Activated CD4-positive, alpha-beta T cell treated with anti-CD3 and anti-CD28 coated beads, Interleukin-10, Interleukin-2, amounts not matched to agents 100 ng/mL and 50 ng/mL, durations not matched to agents 16 hours and 8 hours (primary cell): ENCODE data around the gene CFDP1.
"Not testable (repeated sequence)": the region's sequence is repeated elsewhere in the genome, so short reads cannot be mapped to it uniquely, and the experiment has no call there.

Experiments
- DNase-seq: peaks from one replicate; pipeline ENCODE4 v3.0.0-alpha.2; 2020

The CFDP1 gene

DNA sequence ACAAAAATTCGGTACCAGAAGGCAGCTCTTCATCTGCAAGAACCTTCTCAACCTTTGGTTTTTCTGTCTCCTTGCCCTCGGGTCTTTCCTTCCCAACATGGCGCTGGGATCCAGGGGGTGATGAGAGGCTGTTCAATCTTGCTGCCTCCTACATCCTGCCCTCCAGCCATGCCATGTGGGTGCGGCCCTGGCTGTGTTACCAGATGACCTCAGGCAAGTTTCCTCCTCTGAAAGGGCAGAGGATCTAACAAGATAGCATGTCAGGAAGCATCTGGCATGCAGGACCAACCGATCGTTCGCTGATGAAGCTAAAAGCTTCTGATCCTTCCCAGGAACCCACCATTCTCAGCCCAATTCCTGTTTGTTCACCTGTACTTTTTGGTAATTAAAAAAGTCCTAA lies 145.1 kb downstream of the CFDP1 start:
- peak; percentile 9 for DNase-seq

- DNase-seq = no peak
Observed at GRCh38 chr16:75287708-75288107, 145.6 kb downstream of the CFDP1 start.

GRCh38 chr16:75286389-75286788 lies 146.9 kb downstream of the CFDP1 start:
- DNase-seq = no peak

DNA sequence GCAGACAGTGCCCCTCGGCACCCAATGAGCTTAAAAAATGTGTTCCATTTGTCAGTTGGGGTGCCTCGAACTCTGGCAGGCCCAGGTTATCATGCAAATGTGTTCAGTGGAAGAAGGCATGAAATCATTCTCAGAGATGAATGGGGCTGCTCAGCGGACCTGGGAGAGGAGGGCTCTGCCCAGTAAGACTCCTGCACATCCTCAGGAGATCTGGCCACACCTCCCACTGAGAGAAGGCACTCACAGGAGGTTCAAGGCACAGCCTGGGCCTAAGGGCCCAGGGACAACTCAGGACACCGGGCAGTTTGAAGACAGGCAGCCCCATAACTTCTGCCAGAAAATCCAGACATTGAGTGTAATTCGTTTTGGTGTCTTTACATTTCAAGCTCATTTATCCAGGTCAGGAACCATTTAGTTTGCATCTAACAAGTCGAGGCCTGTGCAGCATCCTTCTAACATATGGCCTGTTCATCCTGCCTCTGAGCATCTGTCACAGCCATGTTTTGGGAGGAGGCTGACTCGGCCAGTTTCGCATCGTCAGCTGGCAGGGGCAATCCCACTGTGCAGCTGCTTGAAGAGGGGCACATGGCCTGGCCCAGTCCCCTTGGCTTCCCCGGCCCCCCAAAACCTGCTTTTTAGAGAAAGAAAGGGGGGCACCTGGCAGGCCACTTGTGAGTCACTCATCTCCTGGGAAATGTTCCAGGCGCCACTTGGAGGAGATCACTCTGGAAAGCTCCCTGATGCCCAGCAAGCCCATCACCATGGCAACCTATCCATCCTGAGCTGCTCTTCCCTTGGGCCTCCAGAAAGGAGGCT lies 150.6 kb downstream of the CFDP1 start:
- no peak for DNase-seq

DNA sequence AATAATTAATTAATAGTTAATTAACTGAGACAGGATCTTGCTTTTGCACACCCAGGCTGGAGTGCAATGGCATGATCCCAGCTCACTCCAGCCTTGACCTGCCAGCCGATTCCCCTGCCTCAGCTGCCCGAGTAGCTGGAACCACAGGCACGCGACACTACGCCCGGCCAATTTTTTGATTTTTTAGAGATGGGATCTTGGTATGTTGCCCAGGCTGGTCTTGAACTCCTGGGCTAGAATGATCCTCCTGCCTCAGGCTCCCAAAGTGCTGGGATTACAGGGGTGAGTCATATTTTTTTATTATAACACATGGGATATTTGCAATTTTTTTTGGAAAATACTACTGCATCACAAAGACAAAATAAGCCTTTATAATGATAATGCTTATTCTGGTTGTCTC lies 151.5 kb downstream of the CFDP1 start:
- DNase-seq = no peak

- DNase-seq = not testable (repeated sequence)
Observed at GRCh38 chr16:75281009-75281408, 152.3 kb downstream of the CFDP1 start.

GRCh38 chr16:75280331-75280804 lies 152.9 kb downstream of the CFDP1 start:
- no peak for DNase-seq

GRCh38 chr16:75279305-75279704 lies 154.0 kb downstream of the CFDP1 start:
- DNase-seq = no peak

DNA sequence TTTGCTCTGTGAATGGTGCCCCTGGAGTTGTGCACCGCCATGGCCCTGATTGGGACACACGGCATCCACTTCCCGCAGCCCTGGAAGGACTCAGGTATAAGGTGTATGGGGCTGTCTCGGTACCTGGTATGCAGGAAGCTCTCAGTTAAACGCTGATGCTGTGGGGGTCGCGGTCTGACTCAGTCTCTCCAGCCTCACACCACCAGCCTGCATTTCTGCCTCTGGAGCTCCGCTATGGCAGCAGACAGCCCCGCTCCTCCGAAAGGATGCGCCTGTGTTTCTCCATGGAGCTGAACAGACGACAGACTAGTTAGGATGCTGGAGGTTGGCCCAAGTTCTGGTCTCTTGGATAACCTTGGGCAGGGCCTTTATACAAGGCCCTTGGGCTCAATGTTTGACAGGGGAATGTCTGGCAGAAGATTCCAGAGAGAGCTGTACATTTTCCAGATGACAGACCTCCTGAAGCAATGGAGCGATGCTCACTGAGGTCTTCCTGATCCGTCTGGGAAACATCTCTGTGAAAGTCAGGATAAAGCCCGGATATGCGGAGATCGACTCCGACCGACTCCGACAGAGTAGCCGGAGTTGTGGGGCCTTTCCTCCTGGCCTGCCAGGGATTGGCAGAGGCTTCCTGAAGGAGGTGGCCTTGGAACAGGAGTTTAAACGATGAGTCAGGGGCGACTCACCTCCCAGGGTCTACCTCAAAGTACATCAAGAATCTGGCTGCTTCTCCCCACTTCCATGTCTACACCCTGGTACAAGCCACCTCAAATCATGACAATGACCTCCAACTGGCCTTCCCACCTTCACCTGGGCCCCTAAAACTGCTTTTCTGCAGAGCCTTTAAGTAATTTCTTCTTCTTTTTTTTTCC lies 160.0 kb downstream of the CFDP1 start:
- DNase-seq = no peak

DNA sequence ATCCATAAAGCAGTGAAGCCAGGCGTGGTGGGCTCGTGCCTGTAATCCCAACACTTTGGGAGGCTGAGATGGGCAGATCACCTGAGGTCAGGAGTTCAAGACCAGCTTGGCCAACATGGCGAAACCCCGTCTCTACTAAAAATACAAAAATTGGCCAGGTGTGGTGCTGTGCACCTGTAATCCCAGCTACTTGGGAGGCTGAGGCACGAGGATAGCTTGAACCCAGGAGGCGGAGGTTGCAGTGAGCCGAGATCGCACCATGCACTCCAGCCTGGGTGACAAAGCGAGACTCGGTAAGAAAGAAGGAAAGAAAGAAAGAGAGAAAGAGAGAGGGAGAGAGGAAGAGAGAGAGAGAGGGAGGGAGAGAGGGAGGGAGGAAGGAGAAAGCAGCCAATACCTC lies 160.7 kb downstream of the CFDP1 start:
- DNase-seq = not testable (repeated sequence)

- no peak for DNase-seq
Observed at GRCh38 chr16:75272097-75272551, 161.2 kb downstream of the CFDP1 start.

GRCh38 chr16:75271441-75272096 lies 161.7 kb downstream of the CFDP1 start:
- DNase-seq = no peak

GRCh38 chr16:75269358-75269757 lies 163.9 kb downstream of the CFDP1 start:
- not testable (repeated sequence) for DNase-seq

DNA sequence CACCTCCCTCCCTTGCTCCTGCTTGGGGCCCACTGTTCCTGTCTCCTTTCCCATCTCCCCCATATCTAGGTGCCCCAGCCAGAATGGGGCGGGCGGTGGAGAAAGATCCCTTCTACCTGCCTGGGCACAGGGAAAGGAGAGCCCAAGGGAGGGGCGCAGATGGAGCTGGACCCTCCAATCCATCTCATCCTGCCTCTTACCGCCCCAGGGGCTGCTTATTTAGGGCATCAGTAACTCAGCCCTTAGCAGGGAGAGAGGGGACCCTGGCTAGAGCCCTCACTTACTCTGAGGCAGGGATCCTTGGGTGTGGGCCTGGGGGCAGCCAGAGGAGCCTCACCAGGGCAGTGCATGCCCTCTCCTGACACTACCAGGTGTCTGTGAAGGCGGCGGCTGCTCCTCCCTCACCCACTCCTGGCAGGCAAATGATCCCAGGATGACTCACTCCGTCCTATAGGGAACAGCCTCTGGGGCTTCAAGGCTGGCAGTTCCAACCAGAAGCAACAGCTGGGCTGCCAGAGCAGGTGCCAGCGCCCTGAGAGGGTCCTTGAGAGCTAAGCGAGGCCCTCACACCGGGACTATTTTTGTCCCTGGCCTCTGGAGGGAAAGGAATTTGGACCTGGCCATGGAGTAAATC lies 165.6 kb downstream of the CFDP1 start:
- DNase-seq = no peak

DNA sequence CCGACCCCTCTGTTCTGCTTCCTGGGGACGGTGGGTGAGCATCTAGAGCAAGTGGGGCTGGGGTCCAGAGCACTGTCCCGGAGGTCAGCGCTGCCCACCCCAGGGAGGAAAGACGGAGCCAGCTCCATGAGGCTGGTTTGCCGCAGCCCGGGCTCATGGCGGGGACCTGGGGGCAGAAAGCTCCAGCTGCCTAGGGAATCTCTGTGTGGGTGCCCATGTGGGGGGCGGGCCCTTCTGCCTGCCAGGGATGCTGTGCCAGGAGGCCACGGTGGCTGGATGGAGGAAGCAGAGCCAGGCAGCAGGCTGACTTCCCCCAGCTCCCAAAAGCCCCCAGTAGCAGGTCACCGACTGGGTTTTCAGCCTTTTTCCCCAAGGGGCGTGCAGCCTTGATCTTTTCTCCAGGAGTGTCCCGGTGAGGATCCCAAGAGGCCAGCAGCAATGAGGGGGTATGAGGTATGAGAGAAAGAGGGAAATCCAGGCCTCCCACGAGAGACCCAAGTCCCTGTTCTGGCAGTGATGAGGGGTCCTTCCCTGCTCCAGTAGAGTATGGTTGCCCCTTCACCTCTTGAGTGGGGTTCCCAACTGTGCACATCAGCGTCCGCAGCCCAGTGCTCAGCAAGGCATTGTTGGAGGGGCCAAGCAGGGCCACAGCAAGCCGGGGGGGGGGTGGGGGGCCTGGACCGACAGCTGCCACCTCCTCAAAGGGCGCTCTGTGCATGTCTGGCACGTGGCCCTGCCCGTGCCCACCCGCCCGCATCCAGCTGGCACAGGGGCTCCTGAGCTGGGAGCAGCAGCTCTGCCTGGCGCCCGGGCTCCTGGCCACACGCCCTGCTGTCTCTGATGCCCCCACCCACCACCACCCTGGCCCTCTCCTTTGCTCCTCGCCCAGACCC lies 166.3 kb downstream of the CFDP1 start:
- DNase-seq = no peak

DNA sequence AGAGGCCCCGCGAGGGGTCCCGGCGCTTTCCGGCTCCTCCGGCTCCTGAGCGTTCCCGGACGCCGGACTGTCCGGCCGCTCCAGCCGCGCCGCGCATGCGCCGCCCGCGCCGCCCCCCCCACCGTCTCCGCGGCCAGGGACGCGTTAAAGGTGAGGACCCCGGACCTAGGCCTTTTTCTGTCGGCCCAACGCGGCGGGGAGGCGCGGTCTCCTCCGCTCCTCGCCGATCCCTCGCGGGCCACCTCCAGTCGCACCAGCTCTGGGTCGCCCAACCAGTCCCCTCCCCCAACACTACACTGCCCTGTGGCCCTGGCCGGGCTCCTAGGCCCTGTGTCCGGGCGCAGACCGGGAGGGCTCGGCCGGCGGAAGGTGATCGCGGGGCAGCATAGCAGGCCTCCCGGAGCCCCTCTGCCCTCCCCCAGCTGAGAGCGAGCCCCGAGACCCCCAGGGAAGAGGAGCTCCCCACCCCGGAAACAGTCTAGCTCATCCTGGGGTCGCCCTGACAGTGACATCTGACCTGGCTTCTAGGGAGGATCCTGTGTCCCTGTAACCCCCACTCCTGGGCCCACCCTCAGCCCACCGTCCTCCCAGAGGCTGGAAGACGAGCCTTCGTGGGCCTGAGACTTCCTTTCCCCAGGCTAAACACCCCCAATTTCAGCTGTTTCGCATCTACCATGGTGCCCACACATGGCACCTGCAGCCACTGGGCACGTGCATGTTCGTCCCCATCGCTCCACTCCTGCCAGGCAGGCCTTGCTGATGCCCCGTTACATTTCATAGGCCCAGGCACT lies 167.2 kb downstream of the CFDP1 start:
- peak; percentile 30 for DNase-seq

DNA sequence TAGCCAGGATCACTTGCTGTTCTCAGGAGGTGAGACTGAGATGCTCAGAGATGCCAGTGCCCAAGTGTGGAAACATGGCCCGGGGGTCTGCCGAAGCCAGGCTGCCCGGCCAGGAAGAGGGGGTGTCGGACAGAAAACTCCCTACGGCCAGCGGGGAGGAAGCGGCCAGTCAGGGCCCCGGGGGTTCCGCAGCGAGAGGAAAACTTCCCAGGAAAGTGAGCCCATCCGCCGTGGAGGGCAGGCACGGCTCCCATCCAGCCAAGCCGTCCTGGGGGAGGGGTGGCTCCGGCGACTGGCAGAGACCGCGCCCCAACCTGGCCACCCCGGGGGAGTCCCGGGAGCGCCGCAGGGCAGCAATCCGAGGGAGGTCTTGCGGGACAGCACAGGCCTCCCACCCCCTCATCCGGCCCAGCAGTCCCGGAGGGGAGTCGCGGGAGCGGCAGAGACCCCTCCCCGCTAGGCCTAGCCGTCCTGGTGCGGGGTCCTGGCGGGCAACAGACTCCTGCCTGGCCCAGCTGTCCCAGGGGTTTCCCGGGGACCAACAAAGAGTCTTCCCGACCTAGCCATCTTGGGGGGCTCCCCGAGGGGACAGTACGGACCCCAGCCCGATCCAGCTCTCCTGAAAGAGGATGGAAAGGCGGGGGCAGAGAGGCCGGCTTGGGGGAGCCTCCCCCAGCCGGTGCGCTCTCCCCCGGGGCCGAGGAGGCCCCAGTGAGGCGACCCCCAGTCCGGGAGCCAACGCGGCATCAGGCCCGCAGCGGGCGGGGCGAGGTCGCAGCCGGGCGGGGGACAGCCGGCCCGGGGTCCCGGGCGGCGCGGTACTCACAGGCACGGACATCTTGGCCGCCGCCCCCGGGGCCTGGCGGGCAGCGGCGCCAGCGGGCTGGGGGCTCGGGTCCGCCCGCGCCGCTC lies 168.0 kb downstream of the CFDP1 start:
- DNase-seq = no peak

DNA sequence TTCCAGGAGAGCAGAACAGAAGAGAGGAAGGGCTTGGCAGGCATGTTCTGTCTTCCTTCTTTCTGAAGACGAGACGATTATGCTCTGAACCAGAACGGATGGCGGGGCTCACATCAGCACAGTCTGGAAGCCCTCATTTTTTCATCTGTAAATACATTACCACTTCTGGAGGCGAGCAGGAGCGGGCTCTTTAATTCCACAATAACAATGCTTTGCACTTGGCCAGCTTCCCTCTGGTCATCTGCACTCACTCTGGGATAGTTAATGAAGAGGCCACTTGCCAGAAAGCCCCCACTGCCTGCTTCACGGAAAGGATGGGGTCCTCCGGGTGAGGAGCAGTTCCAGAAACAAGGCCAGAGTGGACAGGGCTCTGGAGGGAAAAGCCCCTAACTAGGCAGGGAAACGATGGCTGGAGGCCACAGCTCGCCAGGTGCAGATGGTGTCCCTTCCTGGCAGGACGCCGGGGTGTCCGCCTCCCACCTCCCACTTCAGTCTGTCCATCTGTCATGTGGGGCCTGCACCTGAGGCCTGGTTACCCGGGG lies 168.8 kb downstream of the CFDP1 start:
- no peak for DNase-seq

GRCh38 chr16:75263963-75264445 lies 169.3 kb downstream of the CFDP1 start:
- no peak for DNase-seq
